ENCODE measurements around the gene NPTX1. TPM values are rescaled to one million over a fixed set of nuclear protein-coding genes. Genes with fewer than 3 reads are reported as not detected.

Gene NPTX1
- total RNA-seq, 1 donor: 2.2 TPM

DNA sequence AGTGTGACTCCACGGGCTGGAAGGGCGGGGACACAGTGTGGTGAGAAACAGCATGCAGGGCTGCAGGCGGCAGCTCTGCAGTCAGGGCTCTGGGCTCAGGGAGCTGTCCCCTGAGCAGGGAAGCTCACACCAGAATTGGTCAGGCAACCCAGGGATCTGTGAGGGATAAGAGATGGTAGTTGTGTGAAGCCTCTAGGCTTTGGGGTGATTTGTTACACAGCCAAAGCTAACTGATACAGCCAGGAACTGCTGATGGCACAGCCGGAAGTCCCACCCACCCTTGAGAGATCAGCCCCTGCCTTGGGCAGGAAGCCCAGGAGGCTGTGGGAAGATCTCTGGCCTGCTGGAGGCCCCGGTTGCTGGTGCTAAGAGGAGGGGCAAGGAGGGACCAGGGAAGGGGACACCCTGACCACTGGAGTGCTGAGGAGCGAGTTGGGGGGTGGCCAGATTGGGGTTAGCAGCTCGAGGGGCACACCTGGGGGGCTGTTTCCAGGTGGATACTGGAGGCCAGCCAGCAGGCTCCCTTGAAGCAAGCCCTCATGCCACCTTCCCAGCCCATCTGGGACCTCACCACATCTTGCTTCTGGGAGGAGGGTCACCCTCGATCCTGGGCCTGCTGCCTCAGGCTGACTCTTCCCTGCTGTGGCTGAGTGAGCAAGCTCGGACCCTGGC lies 25.2 kb downstream of the NPTX1 start:
- TF ChIP-seq, protein P1, sequence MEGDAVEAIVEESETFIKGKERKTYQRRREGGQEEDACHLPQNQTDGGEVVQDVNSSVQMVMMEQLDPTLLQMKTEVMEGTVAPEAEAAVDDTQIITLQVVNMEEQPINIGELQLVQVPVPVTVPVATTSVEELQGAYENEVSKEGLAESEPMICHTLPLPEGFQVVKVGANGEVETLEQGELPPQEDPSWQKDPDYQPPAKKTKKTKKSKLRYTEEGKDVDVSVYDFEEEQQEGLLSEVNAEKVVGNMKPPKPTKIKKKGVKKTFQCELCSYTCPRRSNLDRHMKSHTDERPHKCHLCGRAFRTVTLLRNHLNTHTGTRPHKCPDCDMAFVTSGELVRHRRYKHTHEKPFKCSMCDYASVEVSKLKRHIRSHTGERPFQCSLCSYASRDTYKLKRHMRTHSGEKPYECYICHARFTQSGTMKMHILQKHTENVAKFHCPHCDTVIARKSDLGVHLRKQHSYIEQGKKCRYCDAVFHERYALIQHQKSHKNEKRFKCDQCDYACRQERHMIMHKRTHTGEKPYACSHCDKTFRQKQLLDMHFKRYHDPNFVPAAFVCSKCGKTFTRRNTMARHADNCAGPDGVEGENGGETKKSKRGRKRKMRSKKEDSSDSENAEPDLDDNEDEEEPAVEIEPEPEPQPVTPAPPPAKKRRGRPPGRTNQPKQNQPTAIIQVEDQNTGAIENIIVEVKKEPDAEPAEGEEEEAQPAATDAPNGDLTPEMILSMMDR (IDR thresholded peaks at IDR 0.05; ENCODE audit: insufficient read depth, low read depth, low read length): no peak
- no peak for DNase-seq (ENCODE audit: low read depth)
- H3K4me3 ChIP-seq (ENCODE audit: low read depth, low read length): no peak overlapping the region

DNA sequence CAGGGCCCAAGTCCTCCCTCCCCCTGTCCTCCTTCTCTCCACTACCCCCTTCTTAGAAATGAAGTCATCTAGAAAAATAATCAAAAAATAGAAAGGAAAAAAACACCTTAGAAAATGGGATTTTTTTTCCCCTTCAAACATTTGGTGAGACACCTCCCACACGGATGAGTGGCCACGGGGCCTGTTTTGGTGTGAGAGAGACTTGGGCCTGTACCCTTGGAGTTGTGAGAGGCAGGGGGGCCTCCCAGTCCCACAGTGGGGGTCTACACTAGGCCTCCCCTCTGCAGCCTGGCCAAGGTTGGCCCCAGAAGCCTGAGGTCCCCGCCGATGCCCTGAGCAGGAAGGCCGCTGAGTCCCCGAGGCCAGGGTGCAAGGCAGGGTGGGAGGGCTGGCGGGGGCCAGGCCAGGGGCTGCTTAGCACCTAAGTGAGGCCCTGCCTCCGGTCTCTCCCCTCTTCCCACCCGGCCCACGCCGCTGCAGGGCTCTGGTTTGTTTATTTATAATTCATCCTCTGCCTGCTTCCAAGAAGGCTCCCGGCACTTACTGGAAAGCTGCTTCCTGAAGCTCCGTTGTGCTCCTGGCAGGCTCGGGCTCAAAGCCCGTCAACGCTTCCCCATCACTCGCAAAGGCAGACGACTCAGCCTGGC lies 26.4 kb downstream of the NPTX1 start:
- no peak for DNase-seq (ENCODE audit: low read depth)
- TF ChIP-seq, protein P1 (IDR thresholded peaks at IDR 0.05; ENCODE audit: insufficient read depth, low read depth, low read length): no peak
- no peak overlapping the region for H3K4me3 ChIP-seq (ENCODE audit: low read depth, low read length)

DNA sequence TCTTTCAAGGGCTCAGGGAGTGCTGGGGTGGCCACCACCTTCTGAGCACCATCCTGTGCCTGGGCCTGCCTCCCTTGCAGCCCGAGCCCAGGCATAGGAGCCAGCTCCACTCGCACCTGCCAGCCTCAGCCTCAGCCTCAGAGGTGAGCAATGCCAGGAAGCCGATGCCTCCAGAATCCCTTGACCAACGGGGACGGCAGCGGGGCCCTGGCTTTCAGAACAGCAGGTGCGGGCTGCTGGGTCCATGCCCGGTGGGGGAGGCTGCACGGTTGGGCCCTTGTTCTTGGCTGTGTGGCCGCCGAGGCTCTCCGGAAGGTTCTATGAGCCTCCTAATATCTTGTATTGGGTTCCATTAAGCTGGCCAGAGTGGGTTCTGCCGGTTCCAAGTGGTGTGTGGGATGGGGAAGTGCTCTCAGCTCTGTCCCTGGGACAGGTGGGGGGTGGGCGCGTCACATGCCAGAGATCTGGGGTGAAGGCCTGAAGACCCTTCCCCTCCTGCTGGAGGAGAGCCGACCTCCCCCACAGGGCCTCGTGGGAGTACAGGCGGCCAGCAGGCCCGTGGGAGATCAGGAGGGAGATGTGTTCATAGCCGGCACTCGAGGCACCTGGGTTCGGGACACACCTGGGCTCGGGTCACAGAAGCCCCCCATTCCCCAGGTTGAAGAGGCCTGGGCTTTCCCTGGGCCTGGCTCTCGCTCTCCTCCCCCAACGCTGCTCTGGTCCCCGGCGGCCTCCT lies 27.0 kb downstream of the NPTX1 start:
- TF ChIP-seq, protein P1 (IDR thresholded peaks at IDR 0.05; ENCODE audit: insufficient read depth, low read depth, low read length): no peak
- no peak overlapping the region for H3K4me3 ChIP-seq (ENCODE audit: low read depth, low read length)
- DNase-seq (ENCODE audit: low read depth): no peak

DNA sequence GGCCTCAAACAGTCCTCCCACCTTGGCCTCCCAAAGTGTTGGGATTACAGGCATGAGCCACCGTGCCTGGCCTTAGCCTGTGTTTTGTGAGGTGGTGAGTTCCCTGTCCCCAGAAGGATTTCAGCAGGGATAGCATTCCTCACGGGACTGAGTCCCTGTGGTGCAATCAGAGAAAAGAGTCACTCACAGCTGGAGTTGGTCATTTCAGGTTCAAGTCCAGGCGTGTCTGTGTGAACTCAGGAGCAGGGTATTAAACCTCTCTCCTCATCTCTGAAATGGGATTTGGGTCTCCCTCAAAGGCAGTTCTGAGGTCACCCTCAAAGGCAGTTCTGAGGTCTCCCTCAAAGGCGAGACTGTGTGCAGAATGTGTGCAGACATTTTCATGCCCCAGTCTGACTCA lies 28.6 kb downstream of the NPTX1 start:
- TF ChIP-seq, protein P1 (IDR thresholded peaks at IDR 0.05; ENCODE audit: insufficient read depth, low read depth, low read length): no peak
- no peak overlapping the region for H3K4me3 ChIP-seq (ENCODE audit: low read depth, low read length)
- DNase-seq (ENCODE audit: low read depth): no peak

DNA sequence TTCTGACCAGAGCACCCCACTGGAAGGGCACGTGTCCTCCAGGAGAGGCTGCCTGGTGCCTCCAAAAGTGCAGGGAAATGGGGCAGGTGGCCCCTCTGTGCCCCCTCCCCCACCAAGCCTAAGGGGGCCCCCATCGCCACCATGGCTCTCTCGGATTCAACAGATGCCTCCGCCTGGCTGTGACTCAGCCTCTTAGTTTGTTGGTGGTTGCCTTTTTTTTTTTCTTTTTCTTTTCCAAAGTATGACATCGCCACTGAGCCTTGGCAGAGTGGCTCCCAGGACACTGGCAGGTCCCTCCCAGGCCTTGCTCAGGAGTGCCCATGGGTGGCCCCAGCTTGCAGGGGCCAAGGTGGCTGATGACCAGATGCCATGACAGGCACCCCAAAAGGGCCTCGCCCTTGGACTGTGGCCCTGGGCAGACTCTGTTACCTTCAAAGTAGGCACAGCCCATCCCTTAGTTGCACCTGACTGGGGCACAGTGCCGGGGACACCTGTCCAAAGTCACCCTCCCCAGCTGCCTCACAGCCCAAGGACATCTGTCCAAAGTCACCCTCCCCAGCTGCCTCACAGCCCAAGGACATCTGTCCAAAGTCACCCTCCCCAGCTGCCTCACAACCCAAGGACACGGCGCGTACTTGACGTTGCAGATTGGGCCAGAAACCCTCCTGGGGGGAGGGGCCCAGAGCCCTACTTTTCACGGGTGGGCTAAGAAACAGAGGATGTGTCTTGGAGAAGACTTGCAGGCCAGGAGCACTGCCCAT lies 29.6 kb downstream of the NPTX1 start:
- TF ChIP-seq, protein P1 (IDR thresholded peaks at IDR 0.05; ENCODE audit: insufficient read depth, low read depth, low read length): no peak
- no peak for DNase-seq (ENCODE audit: low read depth)
- H3K4me3 ChIP-seq (ENCODE audit: low read depth, low read length): no peak overlapping the region

DNA sequence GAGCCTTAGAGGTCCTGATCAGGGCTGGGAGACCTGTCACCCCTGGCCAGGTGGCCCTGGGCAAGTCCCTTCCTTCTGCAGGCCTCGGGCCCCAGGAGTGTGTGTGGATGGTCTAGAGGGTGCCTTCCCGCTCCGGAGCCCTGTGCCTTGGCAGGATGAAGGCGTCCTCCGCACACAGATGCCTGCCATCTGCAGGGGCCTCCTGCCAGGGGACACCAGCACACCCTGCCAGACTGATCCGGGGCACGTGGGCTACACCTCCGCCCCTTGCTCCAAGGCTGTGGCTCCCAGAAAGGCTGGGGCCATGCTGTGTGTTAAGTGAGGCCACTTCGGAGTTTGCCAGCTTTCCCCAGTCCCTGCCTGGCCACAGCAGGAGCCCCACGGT lies 30.7 kb downstream of the NPTX1 start:
- no peak for DNase-seq (ENCODE audit: low read depth)
- TF ChIP-seq, protein P1 (IDR thresholded peaks at IDR 0.05; ENCODE audit: insufficient read depth, low read depth, low read length): no peak
- no peak overlapping the region for H3K4me3 ChIP-seq (ENCODE audit: low read depth, low read length)

All from fibroblast of villous mesenchyme (primary cell).